Measurements from ENCODE around the gene TRIM23. TPM values are rescaled to one million over a fixed set of nuclear protein-coding genes. Genes with fewer than 3 reads are reported as not detected.
A peak's percentile ranks its signal among the peaks of the same experiment; 100 is the strongest.
"Not testable (repeated sequence)": the region's sequence is repeated elsewhere in the genome, so short reads cannot be mapped to it uniquely, and the experiment has no call there.

Gene TRIM23
- total and polyA plus RNA-seq, 4 donors = 7.0 to 21.9 (median 12.8) TPM

GRCh38 chr5:65630981-65631380 lies 6.8 kb upstream of the TRIM23 start:
- intact Hi-C loops (cut with DNase I) = no loop called here
- H3K4me3 ChIP-seq (ENCODE audit: low read length in 2 of 2) = no peak overlapping the region
- no peaks in the 10 kb centered on the region for H3K9me3 ChIP-seq (ENCODE audit: control insufficient read depth, low read length)
- H3K27ac ChIP-seq (ENCODE audit: low read depth in 1 of 2, low read length in 2 of 2) = no peak overlapping the region
- ATAC-seq (ENCODE audit: low FRiP score) (no peak), DNase-seq (no peak)
- peaks cover 0 to 3% of the 10 kb centered on the region in 2 donors for H3K36me3 ChIP-seq (ENCODE audit: control insufficient read depth in 1 of 2, insufficient read depth in 2 of 2, low read length in 1 of 2)
- H3K4me1 ChIP-seq (ENCODE audit: control insufficient read depth in 1 of 2, insufficient read depth in 2 of 2, low read length in 2 of 2) = no peaks in the 10 kb centered on the region
- H3K27me3 ChIP-seq (ENCODE audit: control insufficient read depth in 1 of 2, insufficient read depth in 2 of 2, low read length in 1 of 2) = no peaks in the 10 kb centered on the region

- DNase-seq (no peak), ATAC-seq (ENCODE audit: low FRiP score) (no peak)
- Histone ChIP-seq H3K9me3 (ENCODE audit: control insufficient read depth, low read length) (no peaks in the 10 kb centered on the region), H3K4me3 (ENCODE audit: low read length in 2 of 2) (no peak overlapping the region), H3K27ac (ENCODE audit: low read depth in 1 of 2, low read length in 2 of 2) (no peak overlapping the region), H3K4me1 (ENCODE audit: control insufficient read depth in 1 of 2, insufficient read depth in 2 of 2, low read length in 2 of 2) (no peaks in the 10 kb centered on the region), H3K36me3 (ENCODE audit: control insufficient read depth in 1 of 2, insufficient read depth in 2 of 2, low read length in 1 of 2) (peaks cover 0 to 3% of the 10 kb centered on the region in 2 donors), H3K27me3 (ENCODE audit: control insufficient read depth in 1 of 2, insufficient read depth in 2 of 2, low read length in 1 of 2) (no peaks in the 10 kb centered on the region)
- intact Hi-C loops (cut with DNase I) = loop anchor here (2.0 to 10.0 kb wide), 3 partner anchors 63 to 519 kb away; partner anchors contain the start of genes CENPK (in 1 of the 2), ERBIN (in 1 of the 2), PPWD1 (in 1 of the 2) and SREK1 (in 1 of the 2)
- 65 to 72% methylated on average over 6 of the region's 6 CpGs for WGBS, 2 donors
Measured at GRCh38 chr5:65625743-65626142, 1.6 kb upstream of the TRIM23 start.

- peaks cover 0 to 3% of the 10 kb centered on the region in 2 donors for H3K36me3 ChIP-seq (ENCODE audit: control insufficient read depth in 1 of 2, insufficient read depth in 2 of 2, low read length in 1 of 2)
- intact Hi-C loops (cut with DNase I) = loop anchor here (2.0 to 10.0 kb wide), 3 partner anchors 62 to 520 kb away; partner anchors contain the start of genes CENPK (in 1 of the 2), ERBIN (in 1 of the 2), PPWD1 (in 1 of the 2) and SREK1 (in 1 of the 2)
- DNase-seq (peak; percentile 88 to 90), ATAC-seq (ENCODE audit: low FRiP score) (peak; percentile 97)
- WGBS, 2 donors = 0% methylated on average over 36 of the region's 36 CpGs
- peak within 1 kb of the TSS; percentile 38 to 89 for H3K27ac ChIP-seq (ENCODE audit: low read depth in 1 of 2, low read length in 2 of 2)
- no peaks in the 10 kb centered on the region for H3K27me3 ChIP-seq (ENCODE audit: control insufficient read depth in 1 of 2, insufficient read depth in 2 of 2, low read length in 1 of 2)
- peak within 1 kb of the TSS; percentile 90 to 99 for H3K4me3 ChIP-seq (ENCODE audit: low read length in 2 of 2)
- no peaks in the 10 kb centered on the region for H3K9me3 ChIP-seq (ENCODE audit: control insufficient read depth, low read length)
- H3K4me1 ChIP-seq (ENCODE audit: control insufficient read depth in 1 of 2, insufficient read depth in 2 of 2, low read length in 2 of 2) = no peaks in the 10 kb centered on the region
Measured at GRCh38 chr5:65624571-65625555, 730 bp upstream of the TRIM23 start, which contains the start of the genes SHLD3 and TRAPPC13. Gene SHLD3 (plus strand): TSS chr5:65625027. CDS start chr5:65629588, 4,561 bp downstream. Gene TRAPPC13 (plus strand): TSS chr5:65625027. CDS start chr5:65625061, 34 bp downstream.

GRCh38 chr5:65623482-65623881 lies 651 bp downstream of the TRIM23 start:
- intact Hi-C loops (cut with DNase I) = loop anchor here in 1 of 2 donors (10.0 kb wide), 1 partner anchor 521 kb away; the partner anchor contains the start of gene SREK1
- DNase-seq (no peak), ATAC-seq (ENCODE audit: low FRiP score) (no peak)
- no peaks in the 10 kb centered on the region for H3K9me3 ChIP-seq (ENCODE audit: control insufficient read depth, low read length)
- H3K36me3 ChIP-seq (ENCODE audit: control insufficient read depth in 1 of 2, insufficient read depth in 2 of 2, low read length in 1 of 2) = no peaks in the 10 kb centered on the region
- H3K27me3 ChIP-seq (ENCODE audit: control insufficient read depth in 1 of 2, insufficient read depth in 2 of 2, low read length in 1 of 2) = no peaks in the 10 kb centered on the region
- no peak overlapping the region for H3K27ac ChIP-seq (ENCODE audit: low read depth in 1 of 2, low read length in 2 of 2)
- WGBS, 2 donors = 1 to 4% methylated on average over 9 of the region's 9 CpGs
- H3K4me3 ChIP-seq (ENCODE audit: low read length in 2 of 2) = peak overlapping the region; percentile 90 to 93
- no peaks in the 10 kb centered on the region for H3K4me1 ChIP-seq (ENCODE audit: control insufficient read depth in 1 of 2, insufficient read depth in 2 of 2, low read length in 2 of 2)

- WGBS, 2 donors = 79 to 84% methylated on average over 4 of the region's 4 CpGs
- not testable (repeated sequence) for H3K4me3 ChIP-seq (ENCODE audit: low read length in 2 of 2); DNase-seq; H3K27me3 ChIP-seq (ENCODE audit: control insufficient read depth in 1 of 2, insufficient read depth in 2 of 2, low read length in 1 of 2); H3K9me3 ChIP-seq (ENCODE audit: control insufficient read depth, low read length); H3K27ac ChIP-seq (ENCODE audit: low read depth in 1 of 2, low read length in 2 of 2); H3K4me1 ChIP-seq (ENCODE audit: control insufficient read depth in 1 of 2, insufficient read depth in 2 of 2, low read length in 2 of 2); ATAC-seq (ENCODE audit: low FRiP score); H3K36me3 ChIP-seq (ENCODE audit: control insufficient read depth in 1 of 2, insufficient read depth in 2 of 2, low read length in 1 of 2)
- intact Hi-C loops (cut with DNase I) = loop anchor here in 1 of 2 donors (10.0 kb wide), 1 partner anchor 523 kb away; the partner anchor contains the start of gene SREK1
Measured at GRCh38 chr5:65621961-65622360, 2.2 kb downstream of the TRIM23 start.

- intact Hi-C loops (cut with DNase I) = loop anchor here in 1 of 2 donors (10.0 kb wide), 1 partner anchor 525 kb away; the partner anchor contains the start of gene SREK1
- Histone ChIP-seq H3K4me3 (ENCODE audit: low read length in 2 of 2) (no peak overlapping the region), H3K27ac (ENCODE audit: low read depth in 1 of 2, low read length in 2 of 2) (no peak overlapping the region), H3K36me3 (ENCODE audit: control insufficient read depth in 1 of 2, insufficient read depth in 2 of 2, low read length in 1 of 2) (no peaks in the 10 kb centered on the region), H3K9me3 (ENCODE audit: control insufficient read depth, low read length) (no peaks in the 10 kb centered on the region), H3K27me3 (ENCODE audit: control insufficient read depth in 1 of 2, insufficient read depth in 2 of 2, low read length in 1 of 2) (no peaks in the 10 kb centered on the region), H3K4me1 (ENCODE audit: control insufficient read depth in 1 of 2, insufficient read depth in 2 of 2, low read length in 2 of 2) (no peaks in the 10 kb centered on the region)
- no peak for DNase-seq
- no peak for ATAC-seq (ENCODE audit: low FRiP score)
- 88 to 90% methylated on average over 4 of the region's 4 CpGs for WGBS, 2 donors
Measured at GRCh38 chr5:65620021-65620420, 4.1 kb downstream of the TRIM23 start.

GRCh38 chr5:65612298-65612907 lies 11.7 kb downstream of the TRIM23 start:
- Histone ChIP-seq H3K4me3 (ENCODE audit: low read length in 2 of 2) (no peak overlapping the region), H3K36me3 (ENCODE audit: control insufficient read depth in 1 of 2, insufficient read depth in 2 of 2, low read length in 1 of 2) (peaks cover 4 to 6% of the 10 kb centered on the region in 2 donors), H3K27me3 (ENCODE audit: control insufficient read depth in 1 of 2, insufficient read depth in 2 of 2, low read length in 1 of 2) (no peaks in the 10 kb centered on the region), H3K27ac (ENCODE audit: low read depth in 1 of 2, low read length in 2 of 2) (no peak overlapping the region), H3K9me3 (ENCODE audit: control insufficient read depth, low read length) (no peaks in the 10 kb centered on the region), H3K4me1 (ENCODE audit: control insufficient read depth in 1 of 2, insufficient read depth in 2 of 2, low read length in 2 of 2) (no peaks in the 10 kb centered on the region)
- intact Hi-C loops (cut with DNase I) = no loop called here
- 85 to 86% methylated on average over 4 of the region's 4 CpGs for WGBS, 2 donors
- no peak for DNase-seq
- ATAC-seq (ENCODE audit: low FRiP score) = no peak

GRCh38 chr5:65611524-65611923 lies 12.6 kb downstream of the TRIM23 start:
- Histone ChIP-seq H3K4me3 (ENCODE audit: low read length in 2 of 2) (no peak overlapping the region), H3K4me1 (ENCODE audit: control insufficient read depth in 1 of 2, insufficient read depth in 2 of 2, low read length in 2 of 2) (no peaks in the 10 kb centered on the region), H3K27me3 (ENCODE audit: control insufficient read depth in 1 of 2, insufficient read depth in 2 of 2, low read length in 1 of 2) (no peaks in the 10 kb centered on the region), H3K27ac (ENCODE audit: low read depth in 1 of 2, low read length in 2 of 2) (no peak overlapping the region), H3K9me3 (ENCODE audit: control insufficient read depth, low read length) (no peaks in the 10 kb centered on the region), H3K36me3 (ENCODE audit: control insufficient read depth in 1 of 2, insufficient read depth in 2 of 2, low read length in 1 of 2) (peaks cover 4 to 6% of the 10 kb centered on the region in 2 donors)
- ATAC-seq (ENCODE audit: low FRiP score) = no peak
- no peak for DNase-seq
- WGBS, 2 donors = 84 to 90% methylated on average over 3 of the region's 3 CpGs
- intact Hi-C loops (cut with DNase I) = no loop called here

All from aorta (tissue), 5 donors.